K562 treated with DMSO at 1 percent for 24 hours (cell line): ENCODE results near the gene USP9X. TPM values are rescaled to one million over a fixed set of nuclear protein-coding genes. Genes with fewer than 3 reads are reported as not detected.

Source experiments
- total RNA-seq: library from RNA; unstranded; fragments of 300-600 nt; gene quantifications from 2 replicates; pipeline ENCODE4 v1.2.3, GENCODE V29; 2022; ENCODE audit warnings: low read depth; ENCODE audit not compliant: insufficient read depth

USP9X gene, protein sequence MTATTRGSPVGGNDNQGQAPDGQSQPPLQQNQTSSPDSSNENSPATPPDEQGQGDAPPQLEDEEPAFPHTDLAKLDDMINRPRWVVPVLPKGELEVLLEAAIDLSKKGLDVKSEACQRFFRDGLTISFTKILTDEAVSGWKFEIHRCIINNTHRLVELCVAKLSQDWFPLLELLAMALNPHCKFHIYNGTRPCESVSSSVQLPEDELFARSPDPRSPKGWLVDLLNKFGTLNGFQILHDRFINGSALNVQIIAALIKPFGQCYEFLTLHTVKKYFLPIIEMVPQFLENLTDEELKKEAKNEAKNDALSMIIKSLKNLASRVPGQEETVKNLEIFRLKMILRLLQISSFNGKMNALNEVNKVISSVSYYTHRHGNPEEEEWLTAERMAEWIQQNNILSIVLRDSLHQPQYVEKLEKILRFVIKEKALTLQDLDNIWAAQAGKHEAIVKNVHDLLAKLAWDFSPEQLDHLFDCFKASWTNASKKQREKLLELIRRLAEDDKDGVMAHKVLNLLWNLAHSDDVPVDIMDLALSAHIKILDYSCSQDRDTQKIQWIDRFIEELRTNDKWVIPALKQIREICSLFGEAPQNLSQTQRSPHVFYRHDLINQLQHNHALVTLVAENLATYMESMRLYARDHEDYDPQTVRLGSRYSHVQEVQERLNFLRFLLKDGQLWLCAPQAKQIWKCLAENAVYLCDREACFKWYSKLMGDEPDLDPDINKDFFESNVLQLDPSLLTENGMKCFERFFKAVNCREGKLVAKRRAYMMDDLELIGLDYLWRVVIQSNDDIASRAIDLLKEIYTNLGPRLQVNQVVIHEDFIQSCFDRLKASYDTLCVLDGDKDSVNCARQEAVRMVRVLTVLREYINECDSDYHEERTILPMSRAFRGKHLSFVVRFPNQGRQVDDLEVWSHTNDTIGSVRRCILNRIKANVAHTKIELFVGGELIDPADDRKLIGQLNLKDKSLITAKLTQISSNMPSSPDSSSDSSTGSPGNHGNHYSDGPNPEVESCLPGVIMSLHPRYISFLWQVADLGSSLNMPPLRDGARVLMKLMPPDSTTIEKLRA (N-terminal part only)
- 21.1 and 24.3 TPM in 2 replicates for total RNA-seq

DNA sequence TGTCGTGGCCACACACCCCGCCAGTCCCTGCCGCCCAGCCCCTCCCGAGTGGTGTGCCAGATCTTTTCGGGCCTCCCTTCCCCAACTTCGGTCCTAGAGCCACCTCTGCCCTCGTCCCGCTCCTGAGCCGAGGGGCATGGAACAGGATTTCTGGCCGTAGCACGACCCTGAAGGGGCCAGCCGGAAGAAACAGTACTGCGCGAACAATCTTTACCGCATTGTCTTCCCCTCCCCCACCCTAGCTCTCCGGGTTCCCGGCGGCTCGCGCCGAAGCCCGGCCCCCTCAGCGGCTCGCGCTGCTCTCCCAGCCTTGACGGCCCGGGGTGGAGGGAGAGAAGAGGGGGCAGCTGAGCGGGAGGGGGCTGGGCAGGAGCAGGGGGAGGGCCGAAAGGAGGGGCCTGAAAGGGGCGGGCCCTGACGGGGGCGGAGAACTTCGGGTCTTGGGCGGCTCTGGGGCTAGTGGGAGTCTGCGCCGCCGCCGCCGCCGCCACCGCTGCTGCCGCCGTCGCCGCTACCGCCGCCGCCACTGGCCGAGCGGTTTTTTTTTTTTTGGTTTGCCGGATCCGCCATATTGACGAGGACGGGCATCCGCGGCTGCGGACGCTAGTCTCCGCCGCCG is at the start of gene USP9X:
Gene USP9X, plus strand, starts transcription at position 553 of the 619 bp plus-strand sequence. CDS start 38,184 bp downstream, outside the sequence.

Other genes starting within 250 kb of the USP9X start
- gene DDX3X, start 248.7 kb downstream of the USP9X start, total RNA-seq, result 86.4 and 91.5 TPM in 2 replicates